ENCODE measurements around the gene RBMS3.
"Not testable (repeated sequence)": the region's sequence is repeated elsewhere in the genome, so short reads cannot be mapped to it uniquely, and the experiment has no call there.

Gene RBMS3

DNA sequence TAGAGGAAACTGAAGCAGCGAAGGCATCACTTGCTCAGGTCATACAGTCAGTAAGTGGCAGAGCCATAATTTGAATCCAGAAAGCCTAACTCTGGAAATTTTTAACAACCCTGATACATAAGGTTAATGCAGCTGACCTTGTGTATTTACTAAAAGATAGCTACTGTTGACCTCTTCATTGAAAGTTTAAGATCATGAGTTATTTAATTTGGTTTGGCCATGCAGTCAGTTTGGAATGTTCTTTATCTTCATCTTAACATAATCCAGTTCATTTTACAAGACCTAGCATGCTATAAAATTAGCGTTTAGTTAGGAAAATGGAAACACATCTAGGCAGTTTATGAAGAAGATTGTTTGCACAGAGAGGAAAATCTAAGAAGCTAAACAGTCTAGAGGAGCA, 240.9 kb downstream of the RBMS3 start:
- no peak for DNase-seq (ENCODE audit: extremely low read depth, insufficient read length)
- Histone ChIP-seq H3K4me3 (replicated peaks; ENCODE audit: low read depth, low read length) (no peak overlapping the region), H3K36me3 (ENCODE audit: control insufficient read depth, insufficient read depth, low read length) (no peaks in the 10 kb centered on the region), H3K27me3 (replicated peaks; ENCODE audit: control insufficient read depth, insufficient read depth, low read length) (no peaks in the 10 kb centered on the region)
- TF ChIP-seq, protein P1, sequence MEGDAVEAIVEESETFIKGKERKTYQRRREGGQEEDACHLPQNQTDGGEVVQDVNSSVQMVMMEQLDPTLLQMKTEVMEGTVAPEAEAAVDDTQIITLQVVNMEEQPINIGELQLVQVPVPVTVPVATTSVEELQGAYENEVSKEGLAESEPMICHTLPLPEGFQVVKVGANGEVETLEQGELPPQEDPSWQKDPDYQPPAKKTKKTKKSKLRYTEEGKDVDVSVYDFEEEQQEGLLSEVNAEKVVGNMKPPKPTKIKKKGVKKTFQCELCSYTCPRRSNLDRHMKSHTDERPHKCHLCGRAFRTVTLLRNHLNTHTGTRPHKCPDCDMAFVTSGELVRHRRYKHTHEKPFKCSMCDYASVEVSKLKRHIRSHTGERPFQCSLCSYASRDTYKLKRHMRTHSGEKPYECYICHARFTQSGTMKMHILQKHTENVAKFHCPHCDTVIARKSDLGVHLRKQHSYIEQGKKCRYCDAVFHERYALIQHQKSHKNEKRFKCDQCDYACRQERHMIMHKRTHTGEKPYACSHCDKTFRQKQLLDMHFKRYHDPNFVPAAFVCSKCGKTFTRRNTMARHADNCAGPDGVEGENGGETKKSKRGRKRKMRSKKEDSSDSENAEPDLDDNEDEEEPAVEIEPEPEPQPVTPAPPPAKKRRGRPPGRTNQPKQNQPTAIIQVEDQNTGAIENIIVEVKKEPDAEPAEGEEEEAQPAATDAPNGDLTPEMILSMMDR (IDR thresholded peaks at IDR 0.05; ENCODE audit: insufficient read depth, low read length, poor library complexity, severe bottlenecking) = no peak

DNA sequence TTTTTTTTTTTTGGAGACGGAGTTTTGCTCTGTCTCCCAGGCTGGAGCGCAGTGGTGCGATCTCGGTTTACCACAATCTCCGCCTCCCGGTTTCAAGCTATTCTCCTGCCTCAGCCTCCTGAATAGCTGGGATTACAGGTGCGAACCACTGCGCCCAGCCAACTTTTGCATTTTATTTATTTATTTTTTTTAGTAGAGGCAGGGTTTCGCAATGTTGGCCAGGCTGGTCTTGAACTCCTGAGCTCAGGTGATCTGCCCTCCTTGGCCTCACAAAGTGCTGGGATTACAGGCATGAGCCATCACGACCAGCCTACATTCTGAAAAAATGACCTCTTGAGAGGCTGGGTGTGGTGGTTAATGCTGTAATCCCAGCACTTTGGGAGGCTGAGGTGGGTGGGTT, 243.6 kb downstream of the RBMS3 start:
- H3K27me3 ChIP-seq (replicated peaks; ENCODE audit: control insufficient read depth, insufficient read depth, low read length); H3K4me3 ChIP-seq (replicated peaks; ENCODE audit: low read depth, low read length); H3K36me3 ChIP-seq (ENCODE audit: control insufficient read depth, insufficient read depth, low read length); DNase-seq (ENCODE audit: extremely low read depth, insufficient read length): not testable (repeated sequence)

DNA sequence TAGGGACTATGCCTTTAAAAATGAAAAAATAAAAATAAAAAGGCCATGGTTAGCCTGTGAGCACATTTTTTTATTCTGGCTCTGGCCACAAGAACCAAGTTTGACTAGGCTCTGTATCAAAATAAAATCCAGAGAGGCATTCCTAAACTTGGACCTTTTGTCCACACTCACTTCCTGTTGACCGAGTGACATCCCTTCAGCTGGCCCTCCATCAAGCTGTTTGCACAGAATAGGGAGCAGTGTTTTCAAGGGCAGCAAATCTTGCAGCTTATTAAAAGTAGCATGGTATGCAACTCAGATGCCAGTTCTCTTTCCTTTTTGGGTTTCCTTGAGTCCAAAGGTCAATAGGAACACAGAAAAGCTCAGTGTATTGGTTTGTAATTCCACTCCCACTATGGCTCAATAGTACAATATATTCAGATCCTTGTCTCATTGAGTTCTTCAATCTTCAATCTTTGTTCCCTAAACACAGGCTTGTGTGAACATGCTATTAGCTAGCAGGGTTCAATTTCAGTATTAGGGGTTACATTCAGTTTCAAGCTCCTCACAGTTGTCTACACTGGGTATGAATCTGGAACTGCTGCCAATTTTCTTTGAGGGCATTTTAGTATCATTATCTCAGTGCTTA, 244.5 kb downstream of the RBMS3 start:
- no peaks in the 10 kb centered on the region for H3K27me3 ChIP-seq (replicated peaks; ENCODE audit: control insufficient read depth, insufficient read depth, low read length)
- H3K36me3 ChIP-seq (ENCODE audit: control insufficient read depth, insufficient read depth, low read length) = no peaks in the 10 kb centered on the region
- TF ChIP-seq, protein P1 (IDR thresholded peaks at IDR 0.05; ENCODE audit: insufficient read depth, low read length, poor library complexity, severe bottlenecking) = no peak
- no peak overlapping the region for H3K4me3 ChIP-seq (replicated peaks; ENCODE audit: low read depth, low read length)
- DNase-seq (ENCODE audit: extremely low read depth, insufficient read length) = no peak

DNA sequence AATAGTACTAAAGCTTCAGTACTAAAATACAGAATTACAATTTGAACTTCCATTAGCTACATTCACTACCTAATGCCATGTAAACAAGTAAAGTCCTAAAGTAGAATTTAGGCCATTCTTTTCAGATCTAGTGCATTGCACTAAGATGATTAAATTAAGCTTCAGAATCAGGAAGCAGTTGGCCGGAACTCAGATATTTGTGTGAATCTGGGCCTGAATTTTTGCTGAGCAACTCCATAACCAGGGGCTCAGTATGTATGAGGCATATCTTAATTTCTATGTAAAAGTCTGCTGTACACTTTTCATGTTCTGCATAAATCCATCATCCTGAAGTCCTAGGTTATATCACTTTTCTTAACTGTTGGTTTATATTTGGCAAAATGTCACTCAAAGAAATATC, 246.4 kb downstream of the RBMS3 start:
- TF ChIP-seq, protein P1 (IDR thresholded peaks at IDR 0.05; ENCODE audit: insufficient read depth, low read length, poor library complexity, severe bottlenecking) = no peak
- H3K27me3 ChIP-seq (replicated peaks; ENCODE audit: control insufficient read depth, insufficient read depth, low read length) = no peaks in the 10 kb centered on the region
- no peak for DNase-seq (ENCODE audit: extremely low read depth, insufficient read length)
- H3K36me3 ChIP-seq (ENCODE audit: control insufficient read depth, insufficient read depth, low read length) = no peaks in the 10 kb centered on the region
- H3K4me3 ChIP-seq (replicated peaks; ENCODE audit: low read depth, low read length) = no peak overlapping the region

DNA sequence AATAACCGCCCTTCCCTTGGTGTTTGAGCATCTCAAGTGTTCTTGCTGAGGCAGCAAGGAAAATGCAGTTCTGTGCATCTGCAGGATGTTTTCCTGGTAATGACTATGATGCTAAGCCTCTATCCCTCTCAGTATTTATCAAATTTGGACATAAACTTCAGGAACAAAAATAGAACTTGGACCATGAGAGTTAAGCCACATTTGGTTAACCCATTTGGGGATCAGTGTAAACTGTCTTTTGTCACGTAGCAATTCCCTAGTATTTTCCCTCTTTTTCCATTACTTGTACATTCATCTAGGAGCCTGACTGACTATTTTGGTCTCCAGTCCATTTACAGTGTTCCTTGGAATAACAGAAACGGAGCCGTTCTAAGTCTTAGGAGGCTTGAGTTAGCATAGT, 250.8 kb downstream of the RBMS3 start:
- Histone ChIP-seq H3K4me3 (replicated peaks; ENCODE audit: low read depth, low read length) (no peak overlapping the region), H3K27me3 (replicated peaks; ENCODE audit: control insufficient read depth, insufficient read depth, low read length) (no peaks in the 10 kb centered on the region), H3K36me3 (ENCODE audit: control insufficient read depth, insufficient read depth, low read length) (no peaks in the 10 kb centered on the region)
- TF ChIP-seq, protein P1 (IDR thresholded peaks at IDR 0.05; ENCODE audit: insufficient read depth, low read length, poor library complexity, severe bottlenecking) = no peak
- no peak for DNase-seq (ENCODE audit: extremely low read depth, insufficient read length)

DNA sequence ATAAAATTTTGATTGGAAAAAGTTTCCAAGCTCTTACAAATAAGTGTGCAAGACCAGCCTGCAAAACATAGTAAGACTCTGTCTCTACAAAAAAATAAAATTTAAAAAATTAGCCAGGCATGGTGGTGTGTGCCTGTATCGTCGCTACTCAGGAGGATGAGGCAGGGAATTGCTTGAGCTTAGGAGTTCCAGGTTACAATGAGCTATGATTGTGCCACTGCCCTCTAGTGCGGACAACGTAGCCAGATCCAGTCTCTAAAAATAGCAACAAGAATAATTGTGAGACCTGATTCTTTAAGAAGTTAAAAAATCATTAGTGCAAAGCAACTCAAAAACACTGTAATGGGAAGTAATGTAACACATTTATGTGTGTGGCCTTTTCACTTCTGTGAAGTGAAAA, 251.6 kb downstream of the RBMS3 start:
- no peaks in the 10 kb centered on the region for H3K36me3 ChIP-seq (ENCODE audit: control insufficient read depth, insufficient read depth, low read length)
- no peak for DNase-seq (ENCODE audit: extremely low read depth, insufficient read length)
- TF ChIP-seq, protein P1 (IDR thresholded peaks at IDR 0.05; ENCODE audit: insufficient read depth, low read length, poor library complexity, severe bottlenecking) = no peak
- H3K4me3 ChIP-seq (replicated peaks; ENCODE audit: low read depth, low read length) = no peak overlapping the region
- H3K27me3 ChIP-seq (replicated peaks; ENCODE audit: control insufficient read depth, insufficient read depth, low read length) = no peaks in the 10 kb centered on the region
